ENCODE results near the gene MISP. TPM values are rescaled to one million over a fixed set of nuclear protein-coding genes. Genes with fewer than 3 reads are reported as not detected.

Gene MISP
- total and polyA plus RNA-seq, 2 of the 13 experiments (the other 11 are each of a cell fraction or from before 2014, with no cell fraction given), result 0.67 to 1.3 TPM

- TF ChIP-seq YEATS4 (CRISPR knock-in tag; IDR thresholded peaks at IDR 0.05; ENCODE audit: borderline replicate concordance) (no peak), ZNF720 (CRISPR knock-in tag; IDR thresholded peaks at IDR 0.05) (no peak), SMAD3 (CRISPR knock-in tag; IDR thresholded peaks at IDR 0.05) (no peak), ZNF160 (CRISPR knock-in tag; IDR thresholded peaks at IDR 0.05) (no peak), SNAPC5 (CRISPR knock-in tag; IDR thresholded peaks at IDR 0.05; ENCODE audit: borderline replicate concordance) (no peak), JARID2 (CRISPR knock-in tag; IDR thresholded peaks at IDR 0.05; ENCODE audit: insufficient replicate concordance) (no peak), HOXA7 (CRISPR knock-in tag; IDR thresholded peaks at IDR 0.05) (no peak), CEBPZ (IDR thresholded peaks at IDR 0.05; ENCODE audit: low read length) (no peak), MLLT10 (CRISPR knock-in tag; IDR thresholded peaks at IDR 0.05) (no peak), NR2F6 (IDR thresholded peaks at IDR 0.05) (no peak), NR2F6 (CRISPR knock-in tag; IDR thresholded peaks at IDR 0.05) (0 out of 2 replicates have a peak, but pooled peaks have one; percentile 50), RFX3 (CRISPR knock-in tag; IDR thresholded peaks at IDR 0.05) (no peak), ZC3H4 (CRISPR knock-in tag; IDR thresholded peaks at IDR 0.05; ENCODE audit: borderline replicate concordance) (no peak), ZBTB8A (CRISPR knock-in tag; IDR thresholded peaks at IDR 0.05; ENCODE audit: borderline replicate concordance, low read depth) (no peak), ZFP62 (CRISPR knock-in tag; IDR thresholded peaks at IDR 0.05) (no peak), ZNF607 (CRISPR knock-in tag; IDR thresholded peaks at IDR 0.05; ENCODE audit: borderline replicate concordance) (no peak), HOXA3 (CRISPR knock-in tag; IDR thresholded peaks at IDR 0.05) (no peak), ZNF530 (CRISPR knock-in tag; IDR thresholded peaks at IDR 0.05; ENCODE audit: low read depth) (no peak), ZNF879 (CRISPR knock-in tag; IDR thresholded peaks at IDR 0.05) (no peak)
- TF ChIP-seq, protein P1, sequence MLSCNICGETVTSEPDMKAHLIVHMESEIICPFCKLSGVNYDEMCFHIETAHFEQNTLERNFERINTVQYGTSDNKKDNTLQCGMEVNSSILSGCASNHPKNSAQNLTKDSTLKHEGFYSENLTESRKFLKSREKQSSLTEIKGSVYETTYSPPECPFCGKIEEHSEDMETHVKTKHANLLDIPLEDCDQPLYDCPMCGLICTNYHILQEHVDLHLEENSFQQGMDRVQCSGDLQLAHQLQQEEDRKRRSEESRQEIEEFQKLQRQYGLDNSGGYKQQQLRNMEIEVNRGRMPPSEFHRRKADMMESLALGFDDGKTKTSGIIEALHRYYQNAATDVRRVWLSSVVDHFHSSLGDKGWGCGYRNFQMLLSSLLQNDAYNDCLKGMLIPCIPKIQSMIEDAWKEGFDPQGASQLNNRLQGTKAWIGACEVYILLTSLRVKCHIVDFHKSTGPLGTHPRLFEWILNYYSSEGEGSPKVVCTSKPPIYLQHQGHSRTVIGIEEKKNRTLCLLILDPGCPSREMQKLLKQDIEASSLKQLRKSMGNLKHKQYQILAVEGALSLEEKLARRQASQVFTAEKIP (CRISPR knock-in tag; IDR thresholded peaks at IDR 0.05; ENCODE audit: borderline replicate concordance), result no peak
- TF ChIP-seq, protein P2, sequence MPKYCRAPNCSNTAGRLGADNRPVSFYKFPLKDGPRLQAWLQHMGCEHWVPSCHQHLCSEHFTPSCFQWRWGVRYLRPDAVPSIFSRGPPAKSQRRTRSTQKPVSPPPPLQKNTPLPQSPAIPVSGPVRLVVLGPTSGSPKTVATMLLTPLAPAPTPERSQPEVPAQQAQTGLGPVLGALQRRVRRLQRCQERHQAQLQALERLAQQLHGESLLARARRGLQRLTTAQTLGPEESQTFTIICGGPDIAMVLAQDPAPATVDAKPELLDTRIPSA (CRISPR knock-in tag; IDR thresholded peaks at IDR 0.05; ENCODE audit: borderline replicate concordance), result no peak
Observed at GRCh38 chr19:782878-783668, 32.2 kb downstream of the MISP start (continued).

All from HepG2 (cell line).